ENCODE results near the gene TPI1.

TPI1 gene

GRCh38 chr12:6824901-6825381 is 42.4 kb upstream of the TPI1 start:
- DNase-seq, result peak; percentile 60

DNA sequence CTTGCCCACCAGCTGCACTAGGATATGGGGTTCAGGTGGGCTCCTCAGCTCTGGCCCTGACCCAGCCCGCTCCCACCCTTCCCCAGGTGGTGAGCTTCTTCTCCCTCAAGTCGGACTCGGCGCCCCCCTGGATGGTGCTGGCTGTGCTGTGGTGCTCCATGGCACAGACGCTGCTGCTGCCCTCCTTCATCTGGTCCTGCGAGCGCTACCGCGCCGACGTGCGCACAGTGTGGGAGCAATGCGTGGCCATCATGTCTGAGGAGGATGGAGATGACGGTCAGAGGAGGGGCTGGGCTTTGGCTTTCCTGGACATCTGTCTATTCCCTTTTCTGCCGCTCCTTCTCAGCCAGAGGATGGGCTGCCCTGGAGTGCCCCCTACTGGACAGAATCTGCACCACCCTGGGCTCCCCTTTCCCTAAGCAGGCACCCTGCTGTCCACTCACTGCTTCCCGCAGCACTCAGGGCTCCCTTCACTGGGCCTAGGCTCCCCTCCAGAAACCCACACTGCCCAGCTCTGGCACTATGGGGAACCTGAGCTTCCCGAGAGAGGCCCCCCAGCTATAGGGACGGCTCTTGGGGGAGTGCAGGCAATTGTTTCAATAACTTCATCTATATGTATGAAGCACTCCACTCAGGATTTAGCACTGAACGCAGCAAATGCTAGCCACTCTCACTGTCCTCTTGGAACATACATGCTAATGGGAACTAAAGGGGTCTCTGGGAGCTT is 41.8 kb upstream of the TPI1 start:
- Histone ChIP-seq H3K36me3 (ENCODE audit: control insufficient read depth in 1 of 2, insufficient read depth in 2 of 2, low read depth in 1 of 2, low read length in 2 of 2) (peaks cover 1 to 14% of the 10 kb centered on the region in 2 experiments), H2BK12ac (ENCODE audit: low read length in 2 of 2) (peak overlapping the region in 1 of 2 experiments; percentile 4), H2AK5ac (ENCODE audit: low read length, severe bottlenecking) (no peak overlapping the region), H3K4me1 (ENCODE audit: control insufficient read depth, insufficient read depth, low read depth, low read length) (peaks cover 52% of the 10 kb centered on the region), H4K91ac (ENCODE audit: low read length) (peak overlapping the region; percentile 0), H3K23ac (ENCODE audit: low read length in 2 of 2) (no peak overlapping the region), H3K9me3 (ENCODE audit: control insufficient read depth, low read length) (no peaks in the 10 kb centered on the region), H2BK5ac (ENCODE audit: low read depth, low read length, poor library complexity, severe bottlenecking) (no peak overlapping the region), H2BK15ac (ENCODE audit: low read depth, poor library complexity, severe bottlenecking) (no peak overlapping the region), H3K4me3 (ENCODE audit: insufficient read depth in 1 of 2, low read depth in 1 of 2, low read length in 2 of 2) (peak overlapping the region in 1 of 2 experiments; percentile 72), H3K27me3 (ENCODE audit: control insufficient read depth in 1 of 2, insufficient read depth in 1 of 2, low read length in 2 of 2) (peaks cover 17 to 26% of the 10 kb centered on the region in 2 experiments), H2AFZ (ENCODE audit: low read depth, low read length) (no peak overlapping the region), H3K14ac (ENCODE audit: low read length in 2 of 2) (no peak overlapping the region), H3K4me2 (ENCODE audit: low read length, poor library complexity, severe bottlenecking) (peak overlapping the region; percentile 4), H2BK120ac (ENCODE audit: low read depth, low read length) (no peak overlapping the region), H3K9ac (ENCODE audit: low read length) (peak overlapping the region; percentile 59), H3K4ac (ENCODE audit: low read depth in 1 of 2, low read length in 2 of 2) (no peak overlapping the region), H3K18ac (ENCODE audit: low read depth in 1 of 2, low read length in 2 of 2) (peak overlapping the region; percentile 1 to 35), H3K27ac (ENCODE audit: low read length, poor library complexity, severe bottlenecking) (no peak overlapping the region), H3K79me1 (replicated peaks; ENCODE audit: low read length, poor library complexity, severe bottlenecking) (peaks cover 23% of the 10 kb centered on the region), H4K8ac (ENCODE audit: low read length) (peak overlapping the region; percentile 4)
- WGBS, result 7% methylated on average over 19 of the region's 19 CpGs
- DNase-seq, result peak; percentile 89

More at GRCh38 chr12:6824901-6825381, 42.4 kb upstream of the TPI1 start:
- Histone ChIP-seq H3K4ac (ENCODE audit: low read depth in 1 of 2, low read length in 2 of 2) (no peak overlapping the region), H3K9ac (ENCODE audit: low read length) (peak overlapping the region; percentile 59), H4K91ac (ENCODE audit: low read length) (peak overlapping the region; percentile 0), H3K36me3 (ENCODE audit: control insufficient read depth in 1 of 2, insufficient read depth in 2 of 2, low read depth in 1 of 2, low read length in 2 of 2) (peaks cover 0 to 8% of the 10 kb centered on the region in 2 experiments), H3K14ac (ENCODE audit: low read length in 2 of 2) (no peak overlapping the region), H3K27me3 (ENCODE audit: control insufficient read depth in 1 of 2, insufficient read depth in 1 of 2, low read length in 2 of 2) (peaks cover 22 to 32% of the 10 kb centered on the region in 2 experiments), H3K4me1 (ENCODE audit: control insufficient read depth, insufficient read depth, low read depth, low read length) (peaks cover 52% of the 10 kb centered on the region), H3K23ac (ENCODE audit: low read length in 2 of 2) (no peak overlapping the region), H4K8ac (ENCODE audit: low read length) (peak overlapping the region; percentile 4), H2AFZ (ENCODE audit: low read depth, low read length) (no peak overlapping the region), H3K18ac (ENCODE audit: low read depth in 1 of 2, low read length in 2 of 2) (peak overlapping the region; percentile 1 to 35), H2BK15ac (ENCODE audit: low read depth, poor library complexity, severe bottlenecking) (no peak overlapping the region), H2BK5ac (ENCODE audit: low read depth, low read length, poor library complexity, severe bottlenecking) (no peak overlapping the region), H2AK5ac (ENCODE audit: low read length, severe bottlenecking) (no peak overlapping the region), H3K9me3 (ENCODE audit: control insufficient read depth, low read length) (no peaks in the 10 kb centered on the region), H2BK120ac (ENCODE audit: low read depth, low read length) (no peak overlapping the region), H3K79me1 (replicated peaks; ENCODE audit: low read length, poor library complexity, severe bottlenecking) (peaks cover 18% of the 10 kb centered on the region), H3K4me2 (ENCODE audit: low read length, poor library complexity, severe bottlenecking) (peak overlapping the region; percentile 4), H2BK12ac (ENCODE audit: low read length in 2 of 2) (no peak overlapping the region), H3K4me3 (ENCODE audit: insufficient read depth in 1 of 2, low read depth in 1 of 2, low read length in 2 of 2) (peak overlapping the region in 1 of 2 experiments; percentile 72), H3K27ac (ENCODE audit: low read length, poor library complexity, severe bottlenecking) (no peak overlapping the region)
- WGBS, result 29% methylated on average over 12 of the region's 12 CpGs

GRCh38 chr12:6826125-6826733 is 41.1 kb upstream of the TPI1 start:
- Histone ChIP-seq H3K14ac (ENCODE audit: low read length in 2 of 2) (no peak overlapping the region), H3K27me3 (ENCODE audit: control insufficient read depth in 1 of 2, insufficient read depth in 1 of 2, low read length in 2 of 2) (peaks cover 17 to 19% of the 10 kb centered on the region in 2 experiments), H2BK12ac (ENCODE audit: low read length in 2 of 2) (peak overlapping the region in 1 of 2 experiments; percentile 82), H3K4ac (ENCODE audit: low read depth in 1 of 2, low read length in 2 of 2) (no peak overlapping the region), H3K4me2 (ENCODE audit: low read length, poor library complexity, severe bottlenecking) (no peak overlapping the region), H2AFZ (ENCODE audit: low read depth, low read length) (no peak overlapping the region), H4K91ac (ENCODE audit: low read length) (peak overlapping the region; percentile 40), H2AK5ac (ENCODE audit: low read length, severe bottlenecking) (peak overlapping the region; percentile 34), H3K79me1 (replicated peaks; ENCODE audit: low read length, poor library complexity, severe bottlenecking) (peaks cover 28% of the 10 kb centered on the region), H3K36me3 (ENCODE audit: control insufficient read depth in 1 of 2, insufficient read depth in 2 of 2, low read depth in 1 of 2, low read length in 2 of 2) (peaks cover 8 to 21% of the 10 kb centered on the region in 2 experiments), H3K23ac (ENCODE audit: low read length in 2 of 2) (no peak overlapping the region), H2BK120ac (ENCODE audit: low read depth, low read length) (no peak overlapping the region), H3K27ac (ENCODE audit: low read length, poor library complexity, severe bottlenecking) (no peak overlapping the region), H2BK15ac (ENCODE audit: low read depth, poor library complexity, severe bottlenecking) (peak overlapping the region; percentile 89), H3K18ac (ENCODE audit: low read depth in 1 of 2, low read length in 2 of 2) (no peak overlapping the region), H2BK5ac (ENCODE audit: low read depth, low read length, poor library complexity, severe bottlenecking) (no peak overlapping the region), H3K4me1 (ENCODE audit: control insufficient read depth, insufficient read depth, low read depth, low read length) (peaks cover 47% of the 10 kb centered on the region), H3K9me3 (ENCODE audit: control insufficient read depth, low read length) (no peaks in the 10 kb centered on the region), H4K8ac (ENCODE audit: low read length) (peak overlapping the region; percentile 56), H3K9ac (ENCODE audit: low read length) (peak overlapping the region; percentile 69), H3K4me3 (ENCODE audit: insufficient read depth in 1 of 2, low read depth in 1 of 2, low read length in 2 of 2) (no peak overlapping the region)
- DNase-seq, result no peak
- WGBS, result 72% methylated on average over 17 of the region's 17 CpGs
